Activated CD8-positive, alpha-beta T cell treated with anti-CD3 and anti-CD28 coated beads for 36 hours (primary cell): ENCODE data around the gene ATG13. TPM values are rescaled to one million over a fixed set of nuclear protein-coding genes. Genes with fewer than 3 reads are reported as not detected.
"Not testable (repeated sequence)": the region's sequence is repeated elsewhere in the genome, so short reads cannot be mapped to it uniquely, and the experiment has no call there.

Source experiments
- ATAC-seq: fragments of 200-7000 bp; cut with Tn5 transposase; one replicate; pipeline ENCODE4 v1.10.0; 2021; ENCODE audit warnings: mild to moderate bottlenecking, moderate library complexity
- CTCF ChIA-PET: fragments of 350-600 bp; sonication (Branson Sonifier 250); formaldehyde crosslinking; loops from one replicate; lab custom pipeline; 2021; ENCODE audit warnings: antibody characterized with exemption; lab: Charles Lee
- POLR2A ChIA-PET: fragments of 350-600 bp; sonication (Branson Sonifier 250); formaldehyde crosslinking; loops from one replicate; lab custom pipeline; 2021; ENCODE audit warnings: antibody characterized with exemption; lab: Charles Lee
- DNase-seq: peaks from one replicate; pipeline ENCODE4 v3.0.0-alpha.2; 2020
- H3K27ac Mint-ChIP-seq: one replicate; pipeline ENCODE4 v1.8.0; 2021; ENCODE audit warnings: mild to moderate bottlenecking, mixed read lengths
- H3K27me3 Mint-ChIP-seq: one replicate; pipeline ENCODE4 v1.8.0; 2021; ENCODE audit warnings: mixed read lengths
- H3K36me3 Mint-ChIP-seq: one replicate; pipeline ENCODE4 v1.8.0; 2021; ENCODE audit warnings: low read depth, mixed read lengths
- H3K4me1 Mint-ChIP-seq: one replicate; pipeline ENCODE4 v1.8.0; 2021; ENCODE audit warnings: low read depth, mixed read lengths
- H3K4me3 Mint-ChIP-seq: one replicate; pipeline ENCODE4 v1.8.0; 2021; ENCODE audit warnings: mild to moderate bottlenecking, moderate library complexity, mixed read lengths
- H3K9me3 Mint-ChIP-seq: one replicate; pipeline ENCODE4 v1.8.0; 2021; ENCODE audit warnings: mixed read lengths
- CTCF ChIP-seq: fragments of 200-600 bp; IDR thresholded peaks from one replicate; pipeline ENCODE4 v1.8.0; 2022; ENCODE audit warnings: antibody characterized with exemption, mild to moderate bottlenecking
- intact Hi-C: fragments of 100-400 bp; cut with micrococcal nuclease; formaldehyde crosslinking; loops from one replicate; pipeline ENCODE4 v1.10.0; 2022
- total RNA-seq, 2 experiments: library from RNA; stranded (reverse); gene quantifications; one replicate each; pipeline ENCODE4 v1.2.3, GENCODE V29; 2021

ATG13 gene
- total RNA-seq, 2 experiments from 2014 or later = 53.4 to 61.2 TPM

GRCh38 chr11:46668480-46669085, 51.2 kb downstream of the ATG13 start:
- Mint-ChIP-seq H3K4me3 (no peak overlapping the region), H3K27me3 (no peaks in the 10 kb centered on the region), H3K9me3 (no peaks in the 10 kb centered on the region), H3K27ac (no peak overlapping the region), H3K4me1 (peaks cover 34% of the 10 kb centered on the region), H3K36me3 (peaks cover 25% of the 10 kb centered on the region)
- intact Hi-C loops = no loop called here
- ChIA-PET POLR2A (interaction anchor here (0.6 kb wide), 1 partner anchor 9 kb away, joined by 3 read pairs; no protein-coding TSS in a partner anchor), CTCF (interaction anchor here (1.2 kb wide), 1 partner anchor 9 kb away, joined by 3 read pairs; no protein-coding TSS in a partner anchor)
- no peak for TF ChIP-seq CTCF
- no peak for DNase-seq
- ATAC-seq = no peak

GRCh38 chr11:46669711-46670139, 52.4 kb downstream of the ATG13 start:
- CTCF ChIA-PET = interaction anchor here (0.8 to 2.0 kb wide), 6 partner anchors 9 to 280 kb away, joined by 3 to 5 read pairs (median 4); partner anchors contain the start of genes ARHGAP1 and ZNF408
- H3K27me3 Mint-ChIP-seq = no peaks in the 10 kb centered on the region
- DNase-seq (peak; percentile 19), ATAC-seq (no peak)
- peaks cover 46% of the 10 kb centered on the region for H3K4me1 Mint-ChIP-seq
- no peaks in the 10 kb centered on the region for H3K9me3 Mint-ChIP-seq
- TF ChIP-seq CTCF = peak; percentile 41
- POLR2A ChIA-PET = interaction anchor here (0.7 kb wide), 1 partner anchor 22 kb away, joined by 3 read pairs; no protein-coding TSS in a partner anchor
- H3K27ac Mint-ChIP-seq = peak overlapping the region; percentile 55
- H3K4me3 Mint-ChIP-seq = no peak overlapping the region
- intact Hi-C loops = no loop called here
- peaks cover 24% of the 10 kb centered on the region for H3K36me3 Mint-ChIP-seq

GRCh38 chr11:46670521-46670920, 53.2 kb downstream of the ATG13 start:
- intact Hi-C loops, H3K27me3 Mint-ChIP-seq, H3K4me3 Mint-ChIP-seq, H3K9me3 Mint-ChIP-seq, ATAC-seq, DNase-seq: not testable (repeated sequence)
- Mint-ChIP-seq H3K4me1 (peaks cover 54% of the 10 kb centered on the region), H3K36me3 (peaks cover 24% of the 10 kb centered on the region), H3K27ac (peak overlapping the region; percentile 91)
- ChIA-PET POLR2A (interaction anchor here (1.0 to 1.5 kb wide), 2 partner anchors 11 to 41 kb away, joined by 3 read pairs; no protein-coding TSS in a partner anchor), CTCF (interaction anchor here (0.8 to 2.0 kb wide), 12 partner anchors 9 to 282 kb away, joined by 3 to 8 read pairs (median 4); partner anchors contain the start of genes ARHGAP1, ATG13, HARBI1 and ZNF408)

GRCh38 chr11:46671958-46672315, 54.6 kb downstream of the ATG13 start:
- H3K36me3 Mint-ChIP-seq = peaks cover 18% of the 10 kb centered on the region
- peak overlapping the region; percentile 91 for H3K27ac Mint-ChIP-seq
- TF ChIP-seq CTCF = no peak
- ChIA-PET POLR2A (interaction anchor here (0.6 to 1.5 kb wide), 3 partner anchors 42 to 408 kb away, joined by 3 read pairs; partner anchors contain the start of gene ATG13), CTCF (interaction anchor here (1.2 to 1.6 kb wide), 3 partner anchors 16 to 303 kb away, joined by 3 to 8 read pairs (median 4); partner anchors contain the start of genes ATG13 and HARBI1)
- H3K9me3 Mint-ChIP-seq = no peaks in the 10 kb centered on the region
- no peaks in the 10 kb centered on the region for H3K27me3 Mint-ChIP-seq
- no peak for DNase-seq
- no peak for ATAC-seq
- no peak overlapping the region for H3K4me3 Mint-ChIP-seq
- peaks cover 64% of the 10 kb centered on the region for H3K4me1 Mint-ChIP-seq
- intact Hi-C loops = no loop called here

- no peak for ATAC-seq
- peaks cover 66% of the 10 kb centered on the region for H3K4me1 Mint-ChIP-seq
- peak overlapping the region; percentile 91 for H3K27ac Mint-ChIP-seq
- peaks cover 18% of the 10 kb centered on the region for H3K36me3 Mint-ChIP-seq
- intact Hi-C loops = no loop called here
- ChIA-PET POLR2A (interaction anchor here (0.6 to 1.3 kb wide), 3 partner anchors 23 to 409 kb away, joined by 3 read pairs; partner anchors contain the start of gene ATG13), CTCF (no interaction called here)
- H3K9me3 Mint-ChIP-seq = no peaks in the 10 kb centered on the region
- H3K4me3 Mint-ChIP-seq = no peak overlapping the region
- H3K27me3 Mint-ChIP-seq = no peaks in the 10 kb centered on the region
- TF ChIP-seq CTCF = no peak
- DNase-seq = no peak
Measured at GRCh38 chr11:46672381-46672839, 55.1 kb downstream of the ATG13 start.
